ENCODE results near the gene NXPH4. TPM values are rescaled to one million over a fixed set of nuclear protein-coding genes. Genes with fewer than 3 reads are reported as not detected.

Gene NXPH4
- total RNA-seq, 1 experiment from 2014 or later = 20.0 TPM

- no peaks in the 10 kb centered on the region for H3K36me3 ChIP-seq (ENCODE audit: control insufficient read depth in 1 of 2, insufficient read depth in 2 of 2, low read length in 2 of 2)
- no peaks in the 10 kb centered on the region for H3K27me3 ChIP-seq (ENCODE audit: insufficient read depth, low read length)
- CTCF ChIA-PET = no interaction called here
- RAD21 ChIA-PET (ENCODE audit: low non-redundant PET in 1 of 2, low total read pairs in 2 of 2, uncharacterized antibody in 2 of 2, unreplicated experiment in 2 of 2) = no interaction called here
- TF ChIP-seq EZH2phosphoT487 (IDR thresholded peaks at IDR 0.05; ENCODE audit: borderline replicate concordance) (no peak), ZFX (IDR thresholded peaks at IDR 0.05) (no peak), EGR1 (IDR thresholded peaks at IDR 0.05; ENCODE audit: low read depth) (no peak), RAD21 (IDR thresholded peaks at IDR 0.05; ENCODE audit: low read depth) (no peak), CBX3 (IDR thresholded peaks at IDR 0.05; ENCODE audit: low read depth) (no peak), ATF3 (IDR thresholded peaks at IDR 0.05) (no peak), FOSL1 (IDR thresholded peaks at IDR 0.05; ENCODE audit: low read depth) (no peak), POLR2AphosphoS5 (IDR thresholded peaks at IDR 0.05; ENCODE audit: low read depth, low read length) (no peak), SRF (IDR thresholded peaks at IDR 0.05; ENCODE audit: low read depth) (no peak)
- H3K4me1 ChIP-seq (ENCODE audit: control insufficient read depth in 1 of 2, insufficient read depth in 2 of 2, low read length in 2 of 2) = peaks cover 7 to 9% of the 10 kb centered on the region in 2 experiments
- no peak overlapping the region for H3K27ac ChIP-seq (ENCODE audit: low read depth, low read length)
- ATAC-seq = no peak
- intact Hi-C loops (cut with micrococcal nuclease) = no loop called here
- DNase-seq (ENCODE audit: low read depth, low spot score) = no peak
- no peak overlapping the region for H3K9ac ChIP-seq (ENCODE audit: low read length)
- H4K20me1 ChIP-seq (ENCODE audit: insufficient read depth) = no peaks in the 10 kb centered on the region
- H3K79me2 ChIP-seq (ENCODE audit: insufficient read depth, low read length) = no peaks in the 10 kb centered on the region
- BruUV-seq (replicated peaks) = no TSS peak
- no peak overlapping the region for H2AFZ ChIP-seq (ENCODE audit: low read depth, low read length, poor library complexity, severe bottlenecking)
- H3K9me3 ChIP-seq (ENCODE audit: control insufficient read depth in 1 of 2, insufficient read depth in 1 of 2, low read depth in 1 of 2, low read length in 2 of 2) = no peaks in the 10 kb centered on the region
- POLR2A ChIA-PET = no interaction called here
- no peak overlapping the region for H3K4me3 ChIP-seq (replicated peaks in 1 of 2; ENCODE audit: low read depth in 1 of 2, low read length in 2 of 2)
- no peak overlapping the region for H3K4me2 ChIP-seq (ENCODE audit: low read length)
- no peaks in the 10 kb centered on the region for H3K9me2 ChIP-seq (ENCODE audit: insufficient read depth)
Observed at GRCh38 chr12:57208631-57209282, 7.8 kb upstream of the NXPH4 start.

- RAD21 ChIA-PET (ENCODE audit: low non-redundant PET in 1 of 2, low total read pairs in 2 of 2, uncharacterized antibody in 2 of 2, unreplicated experiment in 2 of 2) = no interaction called here
- POLR2A ChIA-PET = no interaction called here
- Histone ChIP-seq H3K9ac (ENCODE audit: low read length) (no peak overlapping the region), H3K36me3 (ENCODE audit: control insufficient read depth in 1 of 2, insufficient read depth in 2 of 2, low read length in 2 of 2) (no peaks in the 10 kb centered on the region), H3K79me2 (ENCODE audit: insufficient read depth, low read length) (no peaks in the 10 kb centered on the region), H3K9me3 (ENCODE audit: control insufficient read depth in 1 of 2, insufficient read depth in 1 of 2, low read depth in 1 of 2, low read length in 2 of 2) (no peaks in the 10 kb centered on the region), H2AFZ (ENCODE audit: low read depth, low read length, poor library complexity, severe bottlenecking) (no peak overlapping the region), H3K9me2 (ENCODE audit: insufficient read depth) (no peaks in the 10 kb centered on the region), H3K4me3 (replicated peaks in 1 of 2; ENCODE audit: low read depth in 1 of 2, low read length in 2 of 2) (no peak overlapping the region), H3K4me2 (ENCODE audit: low read length) (no peak overlapping the region), H3K27me3 (ENCODE audit: insufficient read depth, low read length) (no peaks in the 10 kb centered on the region), H3K4me1 (ENCODE audit: control insufficient read depth in 1 of 2, insufficient read depth in 2 of 2, low read length in 2 of 2) (peaks cover 12 to 20% of the 10 kb centered on the region in 2 experiments), H3K27ac (ENCODE audit: low read depth, low read length) (no peak overlapping the region), H4K20me1 (ENCODE audit: insufficient read depth) (no peaks in the 10 kb centered on the region)
- ATAC-seq = no peak
- TF ChIP-seq POLR2A (IDR thresholded peaks at IDR 0.05; ENCODE audit: borderline replicate concordance, extremely low read depth, insufficient read depth, insufficient read length) (no peak), RAD21 (IDR thresholded peaks at IDR 0.05; ENCODE audit: low read depth) (no peak), TCF7L2 (IDR thresholded peaks at IDR 0.05; ENCODE audit: borderline replicate concordance, extremely low read depth, insufficient read depth, insufficient read length) (no peak), EGR1 (IDR thresholded peaks at IDR 0.05; ENCODE audit: low read depth) (no peak), CEBPB (IDR thresholded peaks at IDR 0.05; ENCODE audit: low read depth) (no peak), SRF (IDR thresholded peaks at IDR 0.05; ENCODE audit: low read depth) (no peak), ELF1 (IDR thresholded peaks at IDR 0.05; ENCODE audit: borderline replicate concordance, low read depth) (no peak), REST (IDR thresholded peaks at IDR 0.05; ENCODE audit: low read depth) (no peak), EZH2phosphoT487 (IDR thresholded peaks at IDR 0.05; ENCODE audit: borderline replicate concordance) (no peak), JUND (IDR thresholded peaks at IDR 0.05) (no peak), FOSL1 (IDR thresholded peaks at IDR 0.05; ENCODE audit: low read depth) (no peak), SP1 (IDR thresholded peaks at IDR 0.05; ENCODE audit: low read depth) (no peak), POLR2AphosphoS5 (IDR thresholded peaks at IDR 0.05; ENCODE audit: low read depth, low read length) (no peak), MAX (IDR thresholded peaks at IDR 0.05) (no peak)
- CTCF ChIA-PET = no interaction called here
- intact Hi-C loops (cut with micrococcal nuclease) = no loop called here
- no peak for DNase-seq (ENCODE audit: low read depth, low spot score)
- no TSS peak for BruUV-seq (replicated peaks)
Observed at GRCh38 chr12:57209916-57210315, 6.7 kb upstream of the NXPH4 start.

Measured in HCT116 (cell line).